Fibroblast of the aortic adventitia (primary cell): ENCODE measurements around the gene SHANK2. TPM values are rescaled to one million over a fixed set of nuclear protein-coding genes. Genes with fewer than 3 reads are reported as not detected.

Source experiments
- DNase-seq: peaks from one replicate; pipeline ENCODE4 v3.0.0-alpha.2; 2010; ENCODE audit warnings: low read depth
- H3K4me3 ChIP-seq: 2 replicates; pipeline ENCODE4 v1.5.1; 2011; ENCODE audit warnings: low read depth, mild to moderate bottlenecking, control low read depth, low read length, moderate library complexity
- CTCF ChIP-seq: IDR thresholded peaks from 2 replicates; pipeline ENCODE4 v1.5.1; 2011; ENCODE audit warnings: mild to moderate bottlenecking, low read length, control low read depth, inconsistent platforms; ENCODE audit not compliant: insufficient read depth
- total RNA-seq: library from RNA; depleted of rRNA; stranded (reverse); fragments of >200 nt; gene quantifications from 2 replicates; pipeline ENCODE4 v1.2.3, GENCODE V29; 2012; ENCODE audit warnings: low replicate concordance

The SHANK2 gene
- total RNA-seq, 1 donor = 4.9 TPM

- DNase-seq = no peak
These were observed 17.5 kb upstream of the SHANK2 start for GRCh38 chr11:71269603-71270511.

GRCh38 chr11:71268706-71269321, 16.4 kb upstream of the SHANK2 start:
- DNase-seq = no peak
- no peak for TF ChIP-seq CTCF
- H3K4me3 ChIP-seq = no peak overlapping the region

More at GRCh38 chr11:71269603-71270511, 17.5 kb upstream of the SHANK2 start:
- no peak overlapping the region for H3K4me3 ChIP-seq
- no peak for TF ChIP-seq CTCF

- no peak overlapping the region for H3K4me3 ChIP-seq
- DNase-seq = no peak
- no peak for TF ChIP-seq CTCF
These were observed 15.5 kb upstream of the SHANK2 start for GRCh38 chr11:71267807-71268421.

- no peak for TF ChIP-seq CTCF
- no peak for DNase-seq
- H3K4me3 ChIP-seq = no peak overlapping the region
These were observed 13.9 kb upstream of the SHANK2 start for GRCh38 chr11:71266114-71266833.

- H3K4me3 ChIP-seq = no peak overlapping the region
- DNase-seq = no peak
- no peak for TF ChIP-seq CTCF
These were observed 13.2 kb upstream of the SHANK2 start for GRCh38 chr11:71265559-71266092.

GRCh38 chr11:71263386-71263785, 11.0 kb upstream of the SHANK2 start:
- peak; percentile 11 for DNase-seq
- H3K4me3 ChIP-seq = no peak overlapping the region
- no peak for TF ChIP-seq CTCF
